ENCODE data around the gene KIAA2012.

DNA sequence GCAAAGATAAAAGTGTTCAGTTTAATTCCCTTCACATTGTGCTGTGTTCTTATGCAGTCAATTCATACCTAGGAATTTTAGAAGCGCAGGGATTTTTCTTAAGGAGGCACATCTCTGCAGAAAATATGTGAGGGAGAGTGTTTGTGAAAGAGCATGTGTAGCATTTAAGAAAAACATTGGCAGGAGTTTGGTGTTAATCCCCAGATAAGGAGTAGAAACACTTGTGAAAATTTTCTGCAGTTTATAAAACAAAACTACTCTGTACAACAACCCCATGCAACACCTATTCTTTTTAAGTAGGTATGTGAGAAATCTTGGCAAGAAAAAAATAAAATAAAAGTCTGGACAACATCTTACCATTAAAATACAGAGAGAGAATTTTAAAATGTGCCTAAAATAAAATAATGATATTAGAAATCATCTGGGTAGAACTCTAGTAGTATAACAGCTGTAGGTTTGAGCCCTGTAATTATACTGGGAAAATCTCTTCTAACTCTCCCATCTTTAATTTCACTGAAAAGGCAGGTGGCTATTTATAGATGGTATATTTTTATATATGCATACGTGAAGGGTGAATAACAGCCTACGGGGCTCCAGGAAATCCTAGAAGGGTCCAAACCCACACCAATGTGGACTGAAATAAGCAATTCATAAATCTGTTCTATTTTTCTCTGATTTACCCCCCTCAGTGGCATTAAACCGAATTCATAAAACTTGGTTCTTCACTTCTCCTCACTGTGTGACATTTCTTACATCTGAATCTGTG lies 32.8 kb upstream of the KIAA2012 start:
- TF ChIP-seq, protein P1, sequence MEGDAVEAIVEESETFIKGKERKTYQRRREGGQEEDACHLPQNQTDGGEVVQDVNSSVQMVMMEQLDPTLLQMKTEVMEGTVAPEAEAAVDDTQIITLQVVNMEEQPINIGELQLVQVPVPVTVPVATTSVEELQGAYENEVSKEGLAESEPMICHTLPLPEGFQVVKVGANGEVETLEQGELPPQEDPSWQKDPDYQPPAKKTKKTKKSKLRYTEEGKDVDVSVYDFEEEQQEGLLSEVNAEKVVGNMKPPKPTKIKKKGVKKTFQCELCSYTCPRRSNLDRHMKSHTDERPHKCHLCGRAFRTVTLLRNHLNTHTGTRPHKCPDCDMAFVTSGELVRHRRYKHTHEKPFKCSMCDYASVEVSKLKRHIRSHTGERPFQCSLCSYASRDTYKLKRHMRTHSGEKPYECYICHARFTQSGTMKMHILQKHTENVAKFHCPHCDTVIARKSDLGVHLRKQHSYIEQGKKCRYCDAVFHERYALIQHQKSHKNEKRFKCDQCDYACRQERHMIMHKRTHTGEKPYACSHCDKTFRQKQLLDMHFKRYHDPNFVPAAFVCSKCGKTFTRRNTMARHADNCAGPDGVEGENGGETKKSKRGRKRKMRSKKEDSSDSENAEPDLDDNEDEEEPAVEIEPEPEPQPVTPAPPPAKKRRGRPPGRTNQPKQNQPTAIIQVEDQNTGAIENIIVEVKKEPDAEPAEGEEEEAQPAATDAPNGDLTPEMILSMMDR (tag by site-specific recombination; IDR thresholded peaks at IDR 0.05) = no peak
- no peak for TF ChIP-seq ZNF558 (tag by site-specific recombination; IDR thresholded peaks at IDR 0.05)
- no peak for TF ChIP-seq ZNF133 (tag by site-specific recombination; IDR thresholded peaks at IDR 0.05)
- TF ChIP-seq YY1 (tag by site-specific recombination; IDR thresholded peaks at IDR 0.05) = no peak
